ENCODE measurements around the gene HS3ST4. TPM values are rescaled to one million over a fixed set of nuclear protein-coding genes. Genes with fewer than 3 reads are reported as not detected.

Gene HS3ST4
- total RNA-seq, 1 experiment from 2014 or later, result not detected

GRCh38 chr16:26161461-26162180 lies 469.9 kb downstream of the HS3ST4 start:
- DNase-seq (ENCODE audit: low read depth), result no peak

- DNase-seq (ENCODE audit: low read depth), result no peak
Measured at GRCh38 chr16:26169473-26169872, 477.7 kb downstream of the HS3ST4 start.

- DNase-seq (ENCODE audit: low read depth), result no peak
Measured at GRCh38 chr16:26175944-26176343, 484.2 kb downstream of the HS3ST4 start.

- DNase-seq (ENCODE audit: low read depth), result no peak
Measured at GRCh38 chr16:26177438-26177837, 485.7 kb downstream of the HS3ST4 start.

GRCh38 chr16:26178298-26178697 lies 486.5 kb downstream of the HS3ST4 start:
- no peak for DNase-seq (ENCODE audit: low read depth)

GRCh38 chr16:26186091-26186615 lies 494.4 kb downstream of the HS3ST4 start:
- no peak for DNase-seq (ENCODE audit: low read depth)

Small RNA genes within 50 kb of the gene (small RNA-seq; reads per million reads assigned to genes)
- gene HMGN2P3 (not detected), gene MIR548W (not detected), gene RNA5SP405 (not detected)
